HTR-8/SVneo (cell line): ENCODE measurements around the gene ENTPD8.
A peak's percentile ranks its signal among the peaks of the same experiment; 100 is the strongest.

ENCODE experiments used
- DNase-seq: peaks from one replicate; pipeline ENCODE4 v3.0.0; 2011; ENCODE audit warnings: low spot score, mixed read lengths; ENCODE audit not compliant: insufficient read length
- FAIRE-seq: peaks from 2 replicates; lab custom pipeline; 2011; peaks lifted over from hg19 to GRCh38; lab: Jason Lieb, UNC

The ENTPD8 gene

DNA sequence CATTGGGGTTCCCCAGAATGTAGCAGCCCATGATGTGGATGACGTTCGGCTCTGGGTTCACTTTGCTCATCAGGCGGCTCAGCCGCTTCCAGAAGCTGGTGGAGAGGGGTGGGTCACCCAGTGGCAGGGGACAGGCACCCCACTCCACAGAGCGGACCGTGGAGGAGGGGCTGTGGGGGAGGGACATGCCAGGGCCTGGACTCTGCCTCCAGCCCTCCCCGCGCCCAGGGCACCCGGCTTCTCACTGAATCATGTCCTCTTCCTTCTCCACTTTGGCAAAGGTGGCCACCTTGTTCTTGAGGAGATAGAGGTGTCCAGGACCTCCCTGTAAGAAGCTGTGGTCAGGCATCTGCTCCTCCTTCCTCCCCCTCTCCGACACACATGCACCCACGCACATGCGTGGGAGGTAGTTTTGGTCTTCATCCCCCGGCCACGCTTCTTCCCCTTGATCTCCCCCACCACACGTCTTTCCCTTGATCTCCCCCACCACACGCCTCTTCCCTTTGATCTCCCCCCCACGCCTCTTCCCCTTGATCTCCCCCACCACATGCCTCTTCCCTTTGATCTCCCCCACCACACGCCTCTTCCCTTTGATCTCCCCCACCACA lies 8.9 kb upstream of the ENTPD8 start:
- no peak for FAIRE-seq
- no peak for DNase-seq

GRCh38 chr9:137449081-137449844 lies 8.1 kb upstream of the ENTPD8 start:
- no peak for DNase-seq
- no peak for FAIRE-seq

DNA sequence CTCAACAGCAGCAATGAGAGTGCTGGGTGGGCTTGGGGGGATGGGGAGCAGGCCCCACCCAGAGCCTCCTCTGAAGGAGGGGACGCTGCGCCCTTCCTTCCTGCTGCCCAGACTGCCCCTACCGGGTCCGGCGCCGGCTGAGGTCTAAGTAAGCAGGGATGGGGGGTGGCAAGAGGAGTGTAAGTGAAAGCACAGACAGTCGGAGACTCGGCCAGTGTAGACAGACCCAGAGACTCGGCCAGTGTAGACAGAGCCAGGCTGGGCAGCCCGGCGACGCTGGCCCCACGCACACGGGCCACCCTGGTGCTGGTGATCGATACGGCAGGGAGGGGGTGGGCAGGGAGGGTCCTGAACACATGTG lies 7.4 kb upstream of the ENTPD8 start:
- DNase-seq (no peak), FAIRE-seq (no peak)

DNA sequence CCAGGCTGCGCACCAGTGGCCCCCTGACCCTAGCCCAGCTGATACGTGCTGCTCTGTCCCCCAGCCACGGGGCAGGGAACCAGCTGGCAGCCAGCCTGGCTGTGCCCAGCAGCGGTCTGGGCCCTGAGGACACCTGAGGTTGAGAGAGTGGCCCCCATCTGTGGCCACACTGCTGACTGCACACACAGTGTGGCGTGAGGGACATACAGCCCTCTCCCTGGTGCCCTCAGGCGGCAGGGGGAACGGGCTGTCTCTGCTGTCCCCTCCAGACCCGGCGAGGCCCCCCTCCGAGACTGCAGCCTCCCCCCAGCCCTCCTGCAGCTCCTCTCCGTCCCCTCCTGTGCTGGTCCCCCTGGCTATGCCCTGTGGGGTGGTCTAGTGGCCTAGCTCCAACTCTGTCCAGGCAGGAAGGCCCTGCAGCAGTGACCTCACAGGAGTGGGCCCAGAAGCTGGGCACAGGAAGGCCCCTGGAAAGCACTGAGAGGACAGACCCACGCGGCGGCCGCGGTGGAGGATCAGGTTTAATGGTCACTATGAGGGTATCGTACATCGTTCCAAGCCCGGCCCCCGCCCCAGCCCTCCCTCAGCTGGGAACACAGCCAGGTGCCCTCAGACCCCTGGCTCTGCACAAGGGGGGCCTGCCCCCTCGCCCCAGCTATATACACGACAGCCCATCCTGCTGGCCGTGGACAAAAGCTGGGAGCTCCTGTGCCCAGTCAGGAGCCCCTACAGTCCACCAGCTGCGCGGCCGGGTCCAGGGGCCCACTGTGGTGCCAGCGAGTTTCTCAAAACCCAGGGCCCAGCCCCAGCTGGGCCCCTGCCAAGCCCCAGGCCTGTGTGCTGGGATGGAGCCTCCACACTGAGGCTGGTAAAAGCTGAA lies 6.8 kb upstream of the ENTPD8 start:
- DNase-seq (no peak), FAIRE-seq (no peak)

- FAIRE-seq (no peak), DNase-seq (no peak)
Measured at GRCh38 chr9:137446851-137447471, 5.8 kb upstream of the ENTPD8 start.

- FAIRE-seq (no peak), DNase-seq (no peak)
Measured at GRCh38 chr9:137445930-137446431, 4.8 kb upstream of the ENTPD8 start.

DNA sequence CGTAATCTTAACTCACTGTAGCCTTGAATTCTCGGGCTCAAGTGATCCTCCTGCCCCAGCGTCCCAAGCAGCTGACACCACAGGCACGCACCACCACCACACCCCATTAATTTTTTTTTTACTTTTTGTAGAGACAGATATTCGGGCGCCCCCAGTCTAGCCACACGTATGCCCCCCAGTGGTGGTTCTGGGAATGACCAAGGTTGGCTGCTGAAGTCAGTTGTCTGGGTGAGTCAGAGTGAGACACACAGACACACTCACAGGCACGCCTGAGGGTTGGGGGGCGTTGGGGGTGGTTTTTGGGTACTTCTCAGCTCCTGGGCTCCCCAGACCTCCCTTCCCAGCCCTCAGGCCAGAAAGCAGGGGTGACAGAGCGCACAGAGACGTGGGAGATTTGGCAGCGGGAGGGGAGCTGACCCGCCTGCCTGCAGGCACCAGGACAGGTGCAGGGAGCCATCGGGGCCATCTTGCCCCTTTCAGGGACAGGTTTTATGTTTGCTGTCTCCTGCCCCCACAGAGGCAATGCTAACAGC lies 4.2 kb upstream of the ENTPD8 start:
- no peak for FAIRE-seq
- DNase-seq = peak; percentile 66

GRCh38 chr9:137444106-137444790 lies 3.1 kb upstream of the ENTPD8 start:
- no peak for DNase-seq
- FAIRE-seq = no peak

DNA sequence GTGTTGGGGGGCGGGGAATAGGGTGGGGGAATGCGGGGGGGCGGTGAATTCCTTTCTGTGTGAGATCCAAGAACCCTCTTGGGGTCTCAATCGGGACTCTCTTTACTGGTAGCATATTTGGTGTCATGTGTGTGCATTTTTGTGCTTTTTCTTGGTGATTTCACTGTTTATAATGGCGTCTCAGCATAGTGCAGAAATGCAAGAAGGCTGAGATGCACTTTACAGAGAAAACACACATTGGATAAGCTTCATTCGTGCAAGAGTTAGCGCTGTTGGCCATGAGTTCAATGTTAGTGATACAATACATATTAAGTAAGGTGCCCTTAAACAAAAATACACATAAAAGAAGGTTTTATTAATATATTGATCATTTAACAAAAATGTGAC lies 771 bp upstream of the ENTPD8 start:
- FAIRE-seq (no peak), DNase-seq (no peak)

GRCh38 chr9:137439158-137439714 lies 1.9 kb downstream of the ENTPD8 start:
- no peak for FAIRE-seq

DNA sequence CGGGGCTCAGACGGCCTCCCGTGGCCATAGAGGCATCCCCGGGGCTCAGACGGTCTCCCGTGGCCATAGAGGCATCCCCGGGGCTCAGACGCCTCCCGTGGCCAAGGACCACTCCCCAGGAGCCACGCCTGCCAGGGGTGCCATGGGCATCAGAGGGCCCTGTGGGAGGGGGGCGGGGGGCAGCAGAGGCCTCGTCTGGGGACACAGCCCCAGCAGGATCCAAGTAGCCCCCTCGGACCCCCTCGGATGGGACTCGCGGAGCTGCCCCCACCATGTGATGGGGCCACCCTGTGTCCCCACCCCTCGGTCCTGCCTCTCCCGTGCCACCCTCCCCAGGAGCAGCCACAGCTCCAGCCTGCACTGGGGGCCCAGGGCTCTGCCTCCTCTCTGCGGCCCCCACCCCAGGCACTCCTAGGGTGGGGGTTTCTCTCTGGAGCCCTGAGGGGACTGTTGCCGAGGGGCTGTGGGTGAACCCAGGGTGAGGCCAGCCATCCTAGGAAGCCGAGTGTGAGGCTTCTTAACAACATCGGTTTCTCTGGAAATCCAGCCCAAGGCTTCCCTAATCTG lies 2.5 kb downstream of the ENTPD8 start:
- no peak for FAIRE-seq
- DNase-seq = no peak

More at GRCh38 chr9:137439158-137439714, 1.9 kb downstream of the ENTPD8 start:
- DNase-seq = no peak

GRCh38 chr9:137437691-137438590 lies 3.2 kb downstream of the ENTPD8 start:
- no peak for DNase-seq

DNA sequence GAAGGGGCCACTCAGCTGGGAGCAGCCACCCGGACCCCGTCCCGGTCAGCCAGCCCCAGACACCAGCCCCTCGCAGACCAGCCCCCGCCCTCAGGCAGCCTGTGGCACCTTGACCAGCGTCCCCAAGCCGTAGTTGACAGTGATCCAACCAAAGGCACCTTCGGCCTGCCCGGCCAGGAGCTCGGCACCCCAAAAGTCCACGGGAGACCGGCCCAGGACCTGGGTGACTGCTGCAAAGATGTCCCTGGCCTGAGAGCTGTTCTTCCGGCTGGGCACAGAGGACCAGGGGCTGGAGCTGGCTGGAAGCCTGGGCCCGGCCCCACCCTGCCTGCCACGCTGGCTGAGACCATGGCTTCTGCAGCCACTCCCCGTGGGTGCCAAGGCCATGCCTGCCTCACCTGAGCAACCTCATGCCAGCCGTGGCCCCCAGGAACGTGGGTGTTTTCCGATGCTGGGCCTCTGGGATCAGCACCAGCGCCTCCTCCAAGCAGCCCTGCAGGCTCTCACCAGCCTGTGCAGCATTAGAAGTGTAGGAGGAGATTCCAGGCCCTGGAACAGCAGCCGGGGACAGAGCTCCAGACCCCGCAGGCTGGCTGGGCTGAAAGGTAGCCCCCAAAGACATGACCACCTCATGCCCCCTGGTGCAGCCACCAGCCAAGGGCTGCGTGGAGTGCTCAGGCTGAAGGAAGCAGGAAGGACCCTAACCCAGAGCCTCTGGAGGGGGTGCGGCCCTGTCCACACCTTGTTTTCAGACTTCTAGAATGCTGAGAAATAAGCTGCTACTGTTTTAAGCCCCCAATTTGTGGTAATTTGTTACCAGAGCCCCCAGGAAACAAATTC lies 4.2 kb downstream of the ENTPD8 start:
- DNase-seq = no peak
- FAIRE-seq = no peak

More at GRCh38 chr9:137437691-137438590, 3.2 kb downstream of the ENTPD8 start:
- no peak for FAIRE-seq

DNA sequence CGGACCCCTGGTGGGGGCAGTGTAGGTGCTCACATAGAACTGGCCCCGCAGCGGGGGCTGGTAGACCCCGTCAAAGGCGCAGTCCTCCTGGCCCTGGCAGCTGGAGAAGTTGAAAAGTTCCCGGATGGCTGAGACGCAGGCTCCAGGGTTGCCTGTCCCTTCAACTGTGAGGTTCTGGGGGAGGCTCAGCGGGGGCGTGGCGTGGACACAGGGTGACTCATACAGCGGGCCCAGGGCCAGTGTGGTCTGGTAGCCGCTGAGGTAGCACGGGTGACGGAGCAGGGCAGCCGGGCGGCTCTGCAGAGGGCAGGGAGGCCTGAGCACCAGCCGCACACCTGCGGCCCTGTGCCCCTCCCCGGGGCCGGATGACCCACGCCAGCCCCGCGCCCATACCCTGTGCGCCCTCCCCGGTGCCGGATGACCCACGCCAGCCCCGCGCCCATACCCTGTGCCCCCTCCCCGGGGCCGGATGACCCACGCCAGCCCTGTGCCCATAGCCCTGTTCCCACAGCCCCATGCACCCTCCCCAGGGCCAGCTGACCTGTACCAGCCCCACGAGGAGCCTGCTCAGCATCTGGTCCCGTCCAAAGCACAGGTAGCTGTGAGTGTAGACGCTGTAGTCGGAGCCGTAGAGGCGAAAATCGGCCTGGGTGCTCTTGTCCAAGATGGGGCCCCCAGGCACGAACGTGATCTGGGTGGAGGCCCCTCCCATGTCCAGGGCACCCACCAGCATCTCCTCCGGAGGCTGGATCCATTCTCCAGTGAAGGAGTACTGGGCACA lies 5.0 kb downstream of the ENTPD8 start:
- DNase-seq (peak; percentile 84), FAIRE-seq (peak; percentile 64)

DNA sequence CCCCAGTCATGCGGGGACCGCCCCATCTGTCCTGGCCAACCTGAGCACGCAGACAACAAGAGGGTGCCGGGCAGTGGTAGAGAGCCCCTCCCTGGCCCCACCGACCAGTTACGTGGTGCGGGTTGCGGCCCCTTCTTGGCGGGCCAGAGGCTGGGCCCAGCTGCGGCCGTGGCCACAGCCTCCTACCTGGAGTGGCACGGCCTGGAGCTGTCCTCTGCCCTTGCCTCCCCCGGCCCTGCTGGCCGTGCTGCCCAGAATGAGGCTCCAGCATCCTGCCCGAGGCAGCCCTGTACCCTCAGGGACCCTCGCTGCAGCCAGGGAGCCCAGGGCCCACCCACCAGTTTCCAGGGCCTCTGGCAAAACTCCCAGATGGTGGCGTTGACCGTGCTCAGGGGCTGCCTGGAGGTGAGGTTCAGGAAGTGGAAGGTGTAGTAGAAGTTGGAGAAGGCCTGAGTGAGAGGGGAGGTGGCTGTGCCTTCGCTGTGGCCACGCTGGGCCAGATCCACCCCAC lies 5.7 kb downstream of the ENTPD8 start:
- DNase-seq = no peak
- no peak for FAIRE-seq
